Lung microvascular endothelial cell (primary cell): ENCODE data around the gene FARP2. TPM values are rescaled to one million over a fixed set of nuclear protein-coding genes. Genes with fewer than 3 reads are reported as not detected.
A peak's percentile ranks its signal among the peaks of the same experiment; 100 is the strongest.
"Not testable (repeated sequence)": the region's sequence is repeated elsewhere in the genome, so short reads cannot be mapped to it uniquely, and the experiment has no call there.

ENCODE experiments used
- DNase-seq, 2 donors: peaks; one replicate each; pipeline versions ENCODE4 v3.0.0 to v3.0.0-alpha.2; 2010; ENCODE audit warnings: low read depth in 2 of 2
- total RNA-seq: library from RNA; depleted of rRNA; stranded (reverse); fragments of >200 nt; gene quantifications from 2 replicates; pipeline ENCODE4 v1.2.1, GENCODE V29; 2014

The FARP2 gene
- total RNA-seq, 1 donor from 2014 or later: 35.7 TPM

- DNase-seq: no peak
Observed at GRCh38 chr2:241368643-241369042, 12.6 kb downstream of the FARP2 start.

- DNase-seq: peak in 1 of 2 donors; percentile 15
Observed at GRCh38 chr2:241372361-241372992, 16.4 kb downstream of the FARP2 start.

GRCh38 chr2:241373446-241373845 lies 17.4 kb downstream of the FARP2 start:
- no peak for DNase-seq

- not testable (repeated sequence) for DNase-seq
Observed at GRCh38 chr2:241373906-241374305, 17.8 kb downstream of the FARP2 start.

- DNase-seq: no peak
Observed at GRCh38 chr2:241375300-241375699, 19.2 kb downstream of the FARP2 start.

- DNase-seq: no peak
Observed at GRCh38 chr2:241376808-241377207, 20.7 kb downstream of the FARP2 start.

GRCh38 chr2:241378816-241379215 lies 22.7 kb downstream of the FARP2 start:
- DNase-seq: no peak

GRCh38 chr2:241379481-241380480 lies 23.7 kb downstream of the FARP2 start:
- no peak for DNase-seq

- peak in 1 of 2 donors; percentile 76 for DNase-seq
Observed at GRCh38 chr2:241381872-241382271, 25.8 kb downstream of the FARP2 start.

- not testable (repeated sequence) for DNase-seq
Observed at GRCh38 chr2:241385450-241385849, 29.4 kb downstream of the FARP2 start.

GRCh38 chr2:241386519-241386918 lies 30.4 kb downstream of the FARP2 start:
- no peak for DNase-seq

- no peak for DNase-seq
Observed at GRCh38 chr2:241389697-241390096, 33.6 kb downstream of the FARP2 start.

GRCh38 chr2:241390301-241391206 lies 34.5 kb downstream of the FARP2 start:
- DNase-seq: peak in 1 of 2 donors; percentile 61

GRCh38 chr2:241391892-241392665 lies 36.0 kb downstream of the FARP2 start:
- peak; percentile 47 to 64 for DNase-seq

- DNase-seq: not testable (repeated sequence)
Observed at GRCh38 chr2:241392753-241393152, 36.7 kb downstream of the FARP2 start.

- DNase-seq: no peak
Observed at GRCh38 chr2:241393524-241394196, 37.6 kb downstream of the FARP2 start.

- DNase-seq: not testable (repeated sequence)
Observed at GRCh38 chr2:241396809-241397208, 40.7 kb downstream of the FARP2 start.

GRCh38 chr2:241399941-241400922 lies 44.1 kb downstream of the FARP2 start:
- no peak for DNase-seq

- no peak for DNase-seq
Observed at GRCh38 chr2:241408849-241409248, 52.8 kb downstream of the FARP2 start.
